RWPE2 (cell line): Measurements from ENCODE around the gene GPC4.

Experiments used
- ATAC-seq: fragments of 200-7000 bp; cut with Tn5 transposase; 3 replicates; pipeline ENCODE4 v1.9.1; 2021; ENCODE audit warnings: low read depth
- DNase-seq: peaks from one replicate; pipeline ENCODE4 v3.0.0-alpha.2; 2020; ENCODE audit warnings: low spot score
- H3K27ac ChIP-seq: fragments of 450-650 bp; 2 replicates; pipeline ENCODE4 v1.5.1; 2017; ENCODE audit warnings: mild to moderate bottlenecking; ENCODE audit not compliant: poor library complexity, severe bottlenecking
- H3K27me3 ChIP-seq: fragments of 250-450 bp; sonication (Bioruptor Pico); 2 replicates; pipeline ENCODE4 v1.5.1; 2021; ENCODE audit warnings: mild to moderate bottlenecking, moderate library complexity; ENCODE audit not compliant: insufficient read depth, poor library complexity, severe bottlenecking
- H3K36me3 ChIP-seq: fragments of 250-450 bp; sonication (Bioruptor Pico); 2 replicates; pipeline ENCODE4 v1.5.1; 2020; ENCODE audit warnings: low read depth, mild to moderate bottlenecking, moderate library complexity
- H3K4me1 ChIP-seq: fragments of 250-450 bp; sonication (Bioruptor Pico); 2 replicates; pipeline ENCODE4 v1.5.1; 2021; ENCODE audit warnings: mild to moderate bottlenecking, moderate library complexity; ENCODE audit not compliant: insufficient read depth, poor library complexity, severe bottlenecking
- H3K4me3 ChIP-seq: fragments of 250-450 bp; sonication (Bioruptor Pico); 2 replicates; pipeline ENCODE4 v1.5.1; 2021; ENCODE audit warnings: mild to moderate bottlenecking, moderate library complexity; ENCODE audit not compliant: severe bottlenecking
- H3K9me3 ChIP-seq: fragments of 250-450 bp; sonication (Bioruptor Pico); 2 replicates; pipeline ENCODE4 v1.5.1; 2021; ENCODE audit warnings: mild to moderate bottlenecking, moderate library complexity; ENCODE audit not compliant: severe bottlenecking
- CTCF ChIP-seq: fragments of 450-650 bp; IDR thresholded peaks from one replicate; pipeline ENCODE4 v1.5.1; 2017; ENCODE audit warnings: mild to moderate bottlenecking, moderate library complexity; ENCODE audit not compliant: poor library complexity, severe bottlenecking

The GPC4 gene

DNA sequence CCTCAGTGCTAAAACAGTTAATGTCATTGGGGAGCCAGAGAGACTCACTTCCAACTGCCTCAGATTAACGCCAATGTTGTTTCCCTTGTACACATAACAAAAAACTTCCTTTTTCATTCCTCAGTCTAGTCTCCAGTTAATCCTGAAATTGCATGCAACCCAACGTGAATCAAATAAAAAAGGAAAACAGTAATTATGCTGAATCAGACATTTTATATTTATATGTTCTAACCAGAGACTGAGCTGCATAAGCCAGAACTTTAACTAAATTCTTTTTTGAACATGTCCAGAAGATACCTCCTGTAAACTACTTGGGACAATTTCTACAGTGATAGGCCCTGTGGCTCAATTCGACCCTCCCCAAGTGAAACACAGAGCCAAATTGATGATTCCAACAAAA is 4.7 kb downstream of the GPC4 start:
- Histone ChIP-seq H3K36me3 (no peaks in the 10 kb centered on the region), H3K27me3 (peaks cover 12% of the 10 kb centered on the region), H3K9me3 (no peaks in the 10 kb centered on the region), H3K27ac (no peak overlapping the region), H3K4me1 (no peaks in the 10 kb centered on the region), H3K4me3 (no peak overlapping the region)
- TF ChIP-seq CTCF, result no peak
- ATAC-seq, result no peak
- DNase-seq, result no peak

DNA sequence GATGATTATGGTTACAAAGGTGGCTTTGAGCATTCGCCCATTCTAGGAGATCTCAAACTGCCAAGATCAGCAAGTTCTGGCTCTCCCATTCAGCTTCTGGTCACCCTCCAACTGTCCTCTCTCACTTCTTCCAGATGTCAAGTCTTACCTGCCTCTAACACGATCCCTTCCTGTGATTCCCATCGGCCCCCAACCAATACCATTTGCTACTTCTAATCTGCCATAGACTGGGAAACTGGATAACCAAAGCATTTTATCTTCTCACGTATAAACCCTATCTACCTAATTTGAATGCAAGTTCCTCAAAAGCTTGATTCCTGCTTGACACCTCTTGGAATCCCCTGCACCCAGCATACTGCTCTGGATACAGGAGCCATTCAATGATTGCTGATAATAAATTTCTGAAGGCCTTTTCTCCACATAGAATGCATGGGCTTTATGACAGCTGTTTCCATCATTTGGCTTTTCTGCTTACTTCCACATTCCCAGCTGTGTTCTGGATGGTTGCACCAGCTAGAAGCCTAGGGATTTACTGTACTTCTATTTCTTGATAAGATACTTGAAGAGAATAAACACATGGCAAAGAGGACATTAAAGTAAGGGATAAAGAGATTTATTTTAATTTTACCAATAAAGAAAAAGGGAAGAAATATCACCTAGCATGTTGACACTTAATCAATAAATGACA is 9.6 kb downstream of the GPC4 start:
- ATAC-seq (no peak), DNase-seq (no peak)
- Histone ChIP-seq H3K9me3 (no peaks in the 10 kb centered on the region), H3K27ac (no peak overlapping the region), H3K4me3 (no peak overlapping the region), H3K27me3 (no peaks in the 10 kb centered on the region), H3K4me1 (no peaks in the 10 kb centered on the region), H3K36me3 (no peaks in the 10 kb centered on the region)
- TF ChIP-seq CTCF, result no peak

GRCh38 chrX:133403984-133404383 is 11.3 kb downstream of the GPC4 start:
- no peaks in the 10 kb centered on the region for H3K9me3 ChIP-seq
- H3K36me3 ChIP-seq, result no peaks in the 10 kb centered on the region
- H3K27me3 ChIP-seq, result no peaks in the 10 kb centered on the region
- no peak for DNase-seq
- no peaks in the 10 kb centered on the region for H3K4me1 ChIP-seq
- H3K27ac ChIP-seq, result no peak overlapping the region
- no peak overlapping the region for H3K4me3 ChIP-seq
- no peak for ATAC-seq
- no peak for TF ChIP-seq CTCF

- no peak for ATAC-seq
- no peaks in the 10 kb centered on the region for H3K27me3 ChIP-seq
- no peak overlapping the region for H3K27ac ChIP-seq
- DNase-seq, result no peak
- TF ChIP-seq CTCF, result no peak
- no peaks in the 10 kb centered on the region for H3K36me3 ChIP-seq
- H3K4me3 ChIP-seq, result no peak overlapping the region
- H3K9me3 ChIP-seq, result no peaks in the 10 kb centered on the region
- no peaks in the 10 kb centered on the region for H3K4me1 ChIP-seq
Measured at GRCh38 chrX:133402830-133403625, 12.3 kb downstream of the GPC4 start.

- Histone ChIP-seq H3K4me1 (no peaks in the 10 kb centered on the region), H3K27me3 (no peaks in the 10 kb centered on the region), H3K27ac (no peak overlapping the region), H3K4me3 (no peak overlapping the region), H3K9me3 (no peaks in the 10 kb centered on the region), H3K36me3 (no peaks in the 10 kb centered on the region)
- TF ChIP-seq CTCF, result no peak
- DNase-seq, result no peak
- no peak for ATAC-seq
Measured at GRCh38 chrX:133402042-133402453, 13.2 kb downstream of the GPC4 start.
